ENCODE results near the gene IGSF9.

The IGSF9 gene

GRCh38 chr1:159936273-159936904, 9.0 kb downstream of the IGSF9 start:
- H3K27ac ChIP-seq: peak overlapping the region; percentile 48
- DNase-seq (ENCODE audit: low read depth, low spot score): no peak

GRCh38 chr1:159935719-159936272, 9.6 kb downstream of the IGSF9 start:
- DNase-seq (ENCODE audit: low read depth, low spot score): no peak
- H3K27ac ChIP-seq: no peak overlapping the region

GRCh38 chr1:159935305-159935704, 10.1 kb downstream of the IGSF9 start:
- no peak for DNase-seq (ENCODE audit: low read depth, low spot score)

GRCh38 chr1:159934136-159935039, 11.0 kb downstream of the IGSF9 start:
- DNase-seq (ENCODE audit: low read depth, low spot score): no peak

More at GRCh38 chr1:159935305-159935704, 10.1 kb downstream of the IGSF9 start:
- no peak overlapping the region for H3K27ac ChIP-seq

GRCh38 chr1:159933347-159933746, 12.1 kb downstream of the IGSF9 start:
- DNase-seq (ENCODE audit: low read depth, low spot score): no peak
- H3K27ac ChIP-seq: peak overlapping the region; percentile 48

More at GRCh38 chr1:159934136-159935039, 11.0 kb downstream of the IGSF9 start:
- H3K27ac ChIP-seq: no peak overlapping the region

GRCh38 chr1:159932296-159933285, 12.8 kb downstream of the IGSF9 start:
- H3K27ac ChIP-seq: peak overlapping the region; percentile 48
- DNase-seq (ENCODE audit: low read depth, low spot score): no peak

GRCh38 chr1:159931795-159932173, 13.6 kb downstream of the IGSF9 start:
- H3K27ac ChIP-seq: no peak overlapping the region
- no peak for DNase-seq (ENCODE audit: low read depth, low spot score)

- no peak overlapping the region for H3K27ac ChIP-seq
- DNase-seq (ENCODE audit: low read depth, low spot score): no peak
Measured at GRCh38 chr1:159931101-159931794, 14.2 kb downstream of the IGSF9 start.

- no peak for DNase-seq (ENCODE audit: low read depth, low spot score)
- H3K27ac ChIP-seq: no peak overlapping the region
Measured at GRCh38 chr1:159930634-159931033, 14.8 kb downstream of the IGSF9 start.

GRCh38 chr1:159930216-159930615, 15.2 kb downstream of the IGSF9 start:
- H3K27ac ChIP-seq: no peak overlapping the region

GRCh38 chr1:159929155-159930051, 16.0 kb downstream of the IGSF9 start:
- no peak for DNase-seq (ENCODE audit: low read depth, low spot score)
- H3K27ac ChIP-seq: peak overlapping the region; percentile 24

More at GRCh38 chr1:159930216-159930615, 15.2 kb downstream of the IGSF9 start:
- DNase-seq (ENCODE audit: low read depth, low spot score): no peak

- H3K27ac ChIP-seq: peak overlapping the region; percentile 24
- DNase-seq (ENCODE audit: low read depth, low spot score): no peak
Measured at GRCh38 chr1:159928491-159929050, 16.8 kb downstream of the IGSF9 start.

- no peak for DNase-seq (ENCODE audit: low read depth, low spot score)
- H3K27ac ChIP-seq: no peak overlapping the region
Measured at GRCh38 chr1:159927849-159928431, 17.5 kb downstream of the IGSF9 start.

- H3K27ac ChIP-seq: peak overlapping the region; percentile 99
- DNase-seq (ENCODE audit: low read depth, low spot score): no peak
Measured at GRCh38 chr1:159927211-159927848, 18.1 kb downstream of the IGSF9 start.

GRCh38 chr1:159925719-159926078, 19.7 kb downstream of the IGSF9 start:
- H3K27ac ChIP-seq: peak overlapping the region; percentile 99
- peak; percentile 77 for DNase-seq (ENCODE audit: low read depth, low spot score)

GRCh38 chr1:159924791-159925718, 20.4 kb downstream of the IGSF9 start, which contains the start of gene TAGLN2:
TAGLN2 (minus strand) TSS chr1:159925507; CDS start chr1:159920509, 4,998 bp downstream.
- H3K27ac ChIP-seq: peak within 1 kb of the TSS; percentile 99
- DNase-seq (ENCODE audit: low read depth, low spot score): no peak
